SIG-M5 treated with dmso at 0.1 percent for 504 hours (cell line): Measurements from ENCODE around the gene POLR1F.
"Not testable (repeated sequence)": the region's sequence is repeated elsewhere in the genome, so short reads cannot be mapped to it uniquely, and the experiment has no call there.

ENCODE experiments used
- DNase-seq: peaks from one replicate; lab custom pipeline; 2025; ENCODE audit not compliant: unreplicated experiment; lab: John Stamatoyannopoulos, UW

Gene POLR1F, protein sequence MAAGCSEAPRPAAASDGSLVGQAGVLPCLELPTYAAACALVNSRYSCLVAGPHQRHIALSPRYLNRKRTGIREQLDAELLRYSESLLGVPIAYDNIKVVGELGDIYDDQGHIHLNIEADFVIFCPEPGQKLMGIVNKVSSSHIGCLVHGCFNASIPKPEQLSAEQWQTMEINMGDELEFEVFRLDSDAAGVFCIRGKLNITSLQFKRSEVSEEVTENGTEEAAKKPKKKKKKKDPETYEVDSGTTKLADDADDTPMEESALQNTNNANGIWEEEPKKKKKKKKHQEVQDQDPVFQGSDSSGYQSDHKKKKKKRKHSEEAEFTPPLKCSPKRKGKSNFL

GRCh38 chr7:19708397-19709248 lies at the start of gene POLR1F:
Gene POLR1F, minus strand, starts transcription at chr7:19709037. Its CDS starts 21 bp downstream, at chr7:19709016.
- peak; percentile 93 for DNase-seq

GRCh38 chr7:19754521-19755116 lies 45.8 kb upstream of the POLR1F start:
- peak; percentile 28 for DNase-seq

GRCh38 chr7:19752020-19752419 lies 43.2 kb upstream of the POLR1F start:
- no peak for DNase-seq

DNA sequence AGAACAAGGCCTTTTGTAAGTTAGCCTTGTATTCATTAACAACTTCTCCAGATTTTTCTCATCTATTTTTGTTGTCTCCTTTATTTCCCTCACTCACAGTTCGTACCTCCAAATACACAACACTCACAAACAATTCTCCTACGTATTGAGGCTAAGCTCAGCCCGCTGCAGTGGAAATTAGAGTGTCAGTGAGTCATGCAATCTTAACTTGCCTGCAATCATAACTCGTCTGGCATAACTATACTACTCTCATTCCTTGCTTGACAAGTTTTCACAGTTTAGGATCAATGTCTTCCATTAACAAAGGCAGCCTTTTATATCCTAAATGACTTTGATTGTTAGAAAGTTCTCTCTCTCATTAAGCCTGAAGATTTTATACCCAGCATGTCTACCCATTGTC lies 40.8 kb upstream of the POLR1F start:
- no peak for DNase-seq

- peak; percentile 42 for DNase-seq
Observed at GRCh38 chr7:19747740-19748339, 39.0 kb upstream of the POLR1F start.

DNA sequence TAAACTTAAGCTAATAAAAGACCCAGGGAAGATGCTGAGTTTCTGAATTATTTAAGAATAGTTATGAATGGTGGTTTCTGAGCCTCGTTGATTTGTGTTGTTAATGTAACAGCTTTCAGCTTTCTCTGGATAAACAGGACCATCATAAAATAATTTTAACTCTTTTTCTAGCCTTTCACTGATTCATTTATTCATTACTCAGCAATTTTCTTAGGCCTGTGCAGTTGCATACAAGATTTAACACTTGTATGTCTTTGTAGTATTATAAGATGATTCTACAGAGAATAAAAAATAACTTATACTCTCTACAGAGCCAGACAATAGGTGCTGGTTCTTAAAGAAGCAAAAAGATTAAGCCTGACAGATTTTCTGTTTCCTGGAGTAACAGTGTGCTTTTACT lies 35.2 kb upstream of the POLR1F start:
- DNase-seq, result no peak

DNA sequence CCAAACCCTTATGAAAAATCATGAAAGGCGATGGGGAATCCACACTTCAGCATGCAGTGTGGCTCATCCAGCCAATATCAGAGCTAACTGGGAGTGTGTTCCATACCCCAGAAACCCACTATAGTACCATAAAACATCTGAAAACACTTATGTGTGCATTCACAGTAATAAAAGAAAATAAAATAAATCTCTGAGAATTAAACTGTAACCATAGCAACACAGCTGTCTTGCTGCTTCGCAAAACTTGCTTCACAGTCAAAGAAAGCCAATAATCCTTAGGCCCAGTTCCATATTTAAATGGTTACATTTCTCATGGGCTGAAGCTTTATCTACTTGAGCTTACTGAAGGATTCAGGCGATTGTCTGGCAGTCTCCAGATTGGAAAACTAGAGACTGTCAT lies 19.9 kb upstream of the POLR1F start:
- no peak for DNase-seq

DNA sequence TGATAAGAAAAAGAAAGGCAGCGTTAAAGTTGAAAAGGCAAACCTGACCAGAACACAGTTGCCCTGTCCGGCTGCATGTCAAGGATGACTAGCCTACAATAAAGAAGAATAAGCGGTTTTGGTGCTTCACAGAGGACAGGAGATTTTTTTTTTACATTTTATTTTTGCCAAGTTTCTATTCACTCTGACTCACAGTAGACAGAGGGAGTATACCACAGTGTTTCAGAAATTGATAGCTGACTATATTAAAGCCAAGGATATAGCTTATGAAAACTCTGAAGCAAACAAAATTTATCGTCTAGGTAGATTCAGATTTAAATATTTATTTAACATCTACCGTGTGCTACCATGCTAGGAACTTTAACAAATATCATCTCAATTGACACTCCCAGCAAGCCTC lies 16.9 kb upstream of the POLR1F start:
- no peak for DNase-seq

DNA sequence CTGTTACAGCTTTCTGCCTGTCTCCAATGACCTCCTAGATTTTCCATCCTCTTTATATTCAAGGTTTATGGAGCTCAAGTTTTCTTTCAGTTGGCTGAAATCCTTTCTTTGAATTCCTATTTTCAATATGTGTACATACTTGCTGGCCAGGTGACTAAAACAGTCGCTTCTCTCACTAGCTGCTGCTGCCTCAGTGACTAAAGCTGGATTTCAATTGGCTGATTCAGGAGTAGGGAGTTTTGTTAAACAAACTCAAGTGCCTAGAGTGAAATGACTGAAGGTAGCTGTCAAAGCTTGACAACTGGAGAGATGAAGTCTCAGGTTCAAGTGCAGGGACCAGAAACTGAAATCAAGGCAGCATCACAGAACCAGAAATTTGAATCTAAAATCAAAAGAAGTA lies 6.7 kb upstream of the POLR1F start:
- no peak for DNase-seq

DNA sequence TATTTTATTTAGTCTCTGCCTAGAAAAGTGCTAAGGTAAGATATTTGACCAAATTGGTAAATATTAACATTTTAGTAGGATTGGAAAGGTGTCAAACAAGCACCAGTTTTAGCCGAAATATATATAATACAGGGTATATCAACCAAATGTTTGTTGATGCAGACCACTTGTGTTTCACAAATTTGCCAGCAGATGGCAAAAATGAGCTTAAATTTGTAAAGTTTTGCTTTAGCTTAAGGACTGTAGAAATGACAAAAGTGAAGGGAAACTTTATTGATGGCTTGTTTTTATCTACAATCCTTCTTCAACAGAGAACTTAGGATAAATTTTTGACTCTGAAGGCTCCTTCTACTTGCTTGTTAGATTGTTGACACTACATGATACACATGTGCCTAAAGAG lies 4.8 kb upstream of the POLR1F start:
- peak; percentile 11 for DNase-seq

- DNase-seq, result no peak
Observed at GRCh38 chr7:19709249-19709578, 377 bp upstream of the POLR1F start.

DNA sequence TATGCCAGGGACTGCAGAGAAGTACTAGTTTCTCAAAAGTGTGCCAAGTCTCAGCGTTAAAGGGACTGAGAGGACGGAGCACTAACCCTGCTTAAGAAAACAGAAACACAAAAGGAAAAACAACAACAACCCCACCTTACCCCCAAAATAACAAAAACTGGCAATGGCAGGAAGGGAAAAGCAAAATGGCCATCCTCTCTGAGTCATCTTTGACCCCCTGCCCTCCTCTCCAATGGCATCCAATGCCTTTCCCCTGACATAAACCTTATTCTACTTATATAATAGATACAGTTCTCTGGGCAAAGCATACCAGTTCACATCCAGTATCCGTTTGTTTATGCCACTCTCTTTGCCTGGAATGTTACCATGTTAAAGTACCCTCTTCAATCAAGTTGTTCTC lies 1.6 kb downstream of the POLR1F start:
- DNase-seq, result no peak

- no peak for DNase-seq
Observed at GRCh38 chr7:19705663-19706062, 3.2 kb downstream of the POLR1F start.

GRCh38 chr7:19701471-19701870 lies 7.4 kb downstream of the POLR1F start:
- DNase-seq, result no peak

- DNase-seq, result no peak
Observed at GRCh38 chr7:19700936-19701335, 7.9 kb downstream of the POLR1F start.

GRCh38 chr7:19698331-19698730 lies 10.5 kb downstream of the POLR1F start:
- no peak for DNase-seq

GRCh38 chr7:19696926-19697325 lies 11.9 kb downstream of the POLR1F start:
- no peak for DNase-seq

DNA sequence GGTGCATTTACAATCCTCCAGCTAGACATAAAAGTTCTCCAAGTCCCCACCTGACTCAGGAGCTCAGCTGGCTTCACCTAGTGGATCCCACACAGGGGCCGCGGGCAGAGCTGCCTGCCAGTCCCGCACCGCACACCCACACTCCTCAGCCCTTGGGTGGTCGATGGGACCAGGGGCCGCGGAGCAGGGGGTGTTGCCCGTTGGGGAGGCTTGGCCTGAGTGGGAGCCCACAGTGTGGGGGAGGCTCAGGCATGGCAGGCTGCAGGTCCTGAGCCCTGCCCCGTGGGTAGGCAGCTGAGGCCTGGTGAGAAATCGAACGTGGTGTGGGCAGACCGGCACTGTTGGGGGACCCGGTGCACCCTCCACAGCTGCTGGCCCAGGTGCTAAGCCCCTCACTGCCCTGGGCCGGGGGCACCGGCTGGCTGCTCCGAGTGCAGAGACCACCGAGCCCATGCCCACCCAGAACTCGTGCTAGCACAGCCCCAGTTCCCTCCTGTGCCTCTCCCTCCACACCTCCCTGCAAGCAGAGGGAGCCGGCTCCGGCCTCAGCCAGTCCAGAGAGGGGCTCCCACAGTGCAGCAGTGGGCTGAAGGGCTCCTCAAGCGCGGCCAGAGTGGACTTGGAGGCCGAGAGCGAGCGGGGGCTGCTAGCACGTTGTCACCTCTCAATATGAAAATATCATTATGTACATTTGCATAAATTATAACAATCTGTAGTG lies 16.6 kb downstream of the POLR1F start:
- DNase-seq, result no peak

- DNase-seq, result no peak
Observed at GRCh38 chr7:19690736-19691135, 18.1 kb downstream of the POLR1F start.

DNA sequence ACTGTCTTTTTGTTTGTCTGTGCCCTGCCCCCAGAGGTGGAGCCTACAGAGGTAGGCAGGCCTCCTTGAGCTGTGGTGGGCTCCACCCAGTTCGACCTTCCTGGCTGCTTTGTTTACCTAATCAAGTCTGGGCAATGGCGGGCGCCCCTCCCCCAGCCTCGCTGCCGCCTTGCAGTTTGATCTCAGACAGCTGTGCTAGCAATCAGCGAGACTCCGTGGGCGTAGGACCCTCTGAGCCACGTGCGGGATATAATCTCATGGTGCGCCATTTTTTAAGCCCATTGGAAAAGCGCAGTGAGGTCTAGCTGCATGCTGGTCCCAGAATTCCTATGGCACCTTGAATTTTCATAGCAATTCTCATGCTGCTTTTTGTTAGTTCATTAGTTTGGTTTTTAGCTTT lies 19.7 kb downstream of the POLR1F start:
- DNase-seq, result not testable (repeated sequence)

DNA sequence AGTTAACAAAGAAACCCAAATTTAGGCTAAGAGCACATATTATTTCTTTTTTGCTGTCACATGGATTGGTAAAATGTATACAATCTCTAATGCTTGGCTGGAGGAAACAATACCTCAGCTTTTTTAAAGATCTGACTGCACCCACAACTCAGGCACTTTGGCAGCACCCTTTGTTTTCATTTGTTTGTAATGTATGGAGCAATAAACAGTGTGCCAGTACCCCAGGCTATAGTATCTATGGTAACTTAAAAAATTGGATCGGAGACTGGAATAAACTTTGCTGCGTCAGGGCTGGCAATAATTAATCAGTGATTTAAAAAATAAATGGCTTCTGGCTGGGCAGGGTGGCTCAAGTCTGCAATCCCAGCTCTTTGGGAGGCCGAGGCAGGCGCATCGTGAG lies 27.2 kb downstream of the POLR1F start:
- DNase-seq, result no peak
